ENCODE data around the gene RFNG. TPM values are rescaled to one million over a fixed set of nuclear protein-coding genes. Genes with fewer than 3 reads are reported as not detected.

RFNG gene
- total RNA-seq, 2 donors from 2014 or later = 37.9 to 43.1 TPM

DNA sequence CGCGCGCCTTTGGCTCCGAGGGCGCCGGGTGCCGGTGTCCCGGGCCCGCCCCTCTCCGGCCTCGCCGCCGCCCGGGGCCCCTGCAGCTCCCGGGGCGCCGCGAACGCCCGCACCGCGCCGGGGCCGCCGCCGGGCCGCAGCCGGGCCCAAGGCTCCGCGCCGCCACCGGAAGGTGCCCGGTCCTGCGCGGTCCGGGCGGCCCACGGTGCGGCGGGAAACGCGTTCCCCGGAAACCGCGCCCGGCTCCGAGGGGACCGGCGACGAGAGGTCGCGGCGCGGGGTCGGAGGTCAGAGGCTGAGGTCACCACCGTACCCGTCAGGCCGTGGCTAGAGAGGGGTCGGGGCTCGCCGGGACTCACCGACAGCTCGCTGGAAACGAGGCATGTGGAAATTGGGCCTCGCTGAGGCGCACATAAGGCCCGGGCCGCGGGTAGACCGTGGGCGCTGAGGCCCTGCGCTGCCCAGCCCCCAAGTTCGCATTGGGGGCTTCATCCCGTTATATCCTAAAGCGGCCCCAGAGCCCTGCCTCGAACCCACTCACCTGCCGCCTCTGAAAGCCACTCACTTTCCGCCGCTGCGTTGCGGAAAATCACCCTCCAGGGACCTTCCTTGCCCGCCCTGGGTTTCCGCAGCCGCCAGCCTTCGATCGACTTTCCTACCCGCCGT, 14.2 kb upstream of the RFNG start, which contains the start of gene DUS1L:
DUS1L (minus strand) TSS at position 167 of the 666 bp plus-strand sequence. CDS start 745 bp downstream, outside the sequence.
- Histone ChIP-seq H3K4me1 (peaks cover 33% of the 10 kb centered on the region), H3K27ac (peak within 1 kb of the TSS; percentile 64 to 86 (median 70)), H3K36me3 (replicated peaks in 1 of 2; ENCODE audit: insufficient read depth in 1 of 2, low read depth in 2 of 2) (peaks cover 0 to 4% of the 10 kb centered on the region in 2 donors), H3K4me3 (peak within 1 kb of the TSS; percentile 43 to 92), H3K27me3 (no peaks in the 10 kb centered on the region), H3K9me3 (no peaks in the 10 kb centered on the region)
- intact Hi-C loops (cut with DNase I) = no loop called here
- DNase-seq (peak; percentile 62 to 72 (median 68)), ATAC-seq (peak; percentile 92)
- WGBS, 2 donors = 10 to 31% methylated on average over 25 to 70 of the region's 88 CpGs
- TF ChIP-seq, protein P1, sequence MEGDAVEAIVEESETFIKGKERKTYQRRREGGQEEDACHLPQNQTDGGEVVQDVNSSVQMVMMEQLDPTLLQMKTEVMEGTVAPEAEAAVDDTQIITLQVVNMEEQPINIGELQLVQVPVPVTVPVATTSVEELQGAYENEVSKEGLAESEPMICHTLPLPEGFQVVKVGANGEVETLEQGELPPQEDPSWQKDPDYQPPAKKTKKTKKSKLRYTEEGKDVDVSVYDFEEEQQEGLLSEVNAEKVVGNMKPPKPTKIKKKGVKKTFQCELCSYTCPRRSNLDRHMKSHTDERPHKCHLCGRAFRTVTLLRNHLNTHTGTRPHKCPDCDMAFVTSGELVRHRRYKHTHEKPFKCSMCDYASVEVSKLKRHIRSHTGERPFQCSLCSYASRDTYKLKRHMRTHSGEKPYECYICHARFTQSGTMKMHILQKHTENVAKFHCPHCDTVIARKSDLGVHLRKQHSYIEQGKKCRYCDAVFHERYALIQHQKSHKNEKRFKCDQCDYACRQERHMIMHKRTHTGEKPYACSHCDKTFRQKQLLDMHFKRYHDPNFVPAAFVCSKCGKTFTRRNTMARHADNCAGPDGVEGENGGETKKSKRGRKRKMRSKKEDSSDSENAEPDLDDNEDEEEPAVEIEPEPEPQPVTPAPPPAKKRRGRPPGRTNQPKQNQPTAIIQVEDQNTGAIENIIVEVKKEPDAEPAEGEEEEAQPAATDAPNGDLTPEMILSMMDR (IDR thresholded peaks at IDR 0.05) = peak in 1 of 7 experiments; percentile 0
- peak in 2 of 3 donors; percentile 33 to 39 for TF ChIP-seq POLR2A (IDR thresholded peaks at IDR 0.05)

- intact Hi-C loops (cut with DNase I) = no loop called here
- Histone ChIP-seq H3K36me3 (replicated peaks in 1 of 2; ENCODE audit: insufficient read depth in 1 of 2, low read depth in 2 of 2) (peaks cover 2 to 7% of the 10 kb centered on the region in 2 donors), H3K27ac (peak overlapping the region; percentile 64 to 86 (median 70)), H3K9me3 (no peaks in the 10 kb centered on the region), H3K27me3 (no peaks in the 10 kb centered on the region), H3K4me3 (peak overlapping the region; percentile 43 to 92), H3K4me1 (peaks cover 33% of the 10 kb centered on the region)
- TF ChIP-seq POLR2A (IDR thresholded peaks at IDR 0.05) = no peak
- TF ChIP-seq, protein P1 (IDR thresholded peaks at IDR 0.05) = no peak
- ATAC-seq (peak; percentile 47), DNase-seq (no peak)
- 1 to 4% methylated on average over 5 to 46 of the region's 47 CpGs for WGBS, 2 donors
Observed at GRCh38 chr17:82065193-82065637, 13.6 kb upstream of the RFNG start.

- TF ChIP-seq, protein P1 (IDR thresholded peaks at IDR 0.05) = no peak
- TF ChIP-seq POLR2A (IDR thresholded peaks at IDR 0.05) = no peak
- no peaks in the 10 kb centered on the region for H3K9me3 ChIP-seq
- DNase-seq = peak in 1 of 4 donors; percentile 44
- WGBS, 2 donors = 11 to 16% methylated on average over 9 to 31 of the region's 36 CpGs
- H3K27ac ChIP-seq = peak overlapping the region in 3 of 4 donors; percentile 64 to 86 (median 71)
- H3K4me1 ChIP-seq = peaks cover 33% of the 10 kb centered on the region
- peak overlapping the region; percentile 43 to 92 for H3K4me3 ChIP-seq
- no peak for ATAC-seq
- intact Hi-C loops (cut with DNase I) = no loop called here
- peaks cover 3 to 9% of the 10 kb centered on the region in 2 donors for H3K36me3 ChIP-seq (replicated peaks in 1 of 2; ENCODE audit: insufficient read depth in 1 of 2, low read depth in 2 of 2)
- no peaks in the 10 kb centered on the region for H3K27me3 ChIP-seq
Observed at GRCh38 chr17:82064433-82065192, 13.0 kb upstream of the RFNG start.

GRCh38 chr17:82063424-82064415, 12.1 kb upstream of the RFNG start:
- TF ChIP-seq, protein P1 (IDR thresholded peaks at IDR 0.05) = no peak
- no peak for TF ChIP-seq POLR2A (IDR thresholded peaks at IDR 0.05)
- DNase-seq (no peak), ATAC-seq (no peak)
- Histone ChIP-seq H3K9me3 (no peaks in the 10 kb centered on the region), H3K27me3 (no peaks in the 10 kb centered on the region), H3K36me3 (replicated peaks in 1 of 2; ENCODE audit: insufficient read depth in 1 of 2, low read depth in 2 of 2) (peaks cover 3 to 9% of the 10 kb centered on the region in 2 donors), H3K4me1 (peaks cover 33% of the 10 kb centered on the region), H3K27ac (peak overlapping the region in 1 of 4 donors; percentile 64), H3K4me3 (no peak overlapping the region)
- intact Hi-C loops (cut with DNase I) = no loop called here
- WGBS, 2 donors = 45 to 61% methylated on average over 7 to 18 of the region's 20 CpGs
